Endothelial cell of umbilical vein (primary cell): Measurements from ENCODE around the gene GPR135. TPM values are rescaled to one million over a fixed set of nuclear protein-coding genes. Genes with fewer than 3 reads are reported as not detected.

Experiments
- BruUV-seq: library from RNA; stranded (reverse); fragments of 400-500 nt; replicated peaks from 2 replicates; lab custom pipeline; 2021; lab: Mats Ljungman, UMichigan
- CTCF ChIA-PET: fragments of 300-600, 350-600 bp; sonication (Branson Sonifier 250); formaldehyde crosslinking; loops from one replicate; lab custom pipeline; 2021; ENCODE audit warnings: antibody characterized with exemption, inconsistent platforms; lab: Charles Lee
- POLR2A ChIA-PET: fragments of 300-600, 350-600 bp; sonication (Branson Sonifier 250); formaldehyde crosslinking; loops from one replicate; lab custom pipeline; 2021; ENCODE audit warnings: antibody characterized with exemption, inconsistent platforms; lab: Charles Lee
- DNase-seq: peaks from one replicate; pipeline ENCODE4 v3.0.0-alpha.2; 2011; ENCODE audit warnings: low read depth, low spot score
- FAIRE-seq: peaks from 2 replicates; lab custom pipeline; 2011; peaks lifted over from hg19 to GRCh38; lab: Jason Lieb, UNC
- H2AFZ ChIP-seq: 2 replicates; pipeline ENCODE4 v1.6.0; 2012; ENCODE audit warnings: low read depth, low read length, control low read depth, inconsistent platforms
- H3K27ac ChIP-seq: 2 replicates; pipeline ENCODE4 v1.5.1; 2011; ENCODE audit warnings: low read depth, mild to moderate bottlenecking, control low read depth, low read length, moderate library complexity; ENCODE audit not compliant: insufficient read depth
- H3K27me3 ChIP-seq, 2 experiments: 2 replicates each; pipeline versions ENCODE4 v1.6.0 to v1.6.1; 2011; ENCODE audit warnings: low read length in 2 of 2, mixed read lengths in 1 of 2; ENCODE audit not compliant: control insufficient read depth in 2 of 2, insufficient read depth in 2 of 2
- H3K36me3 ChIP-seq, 2 experiments: 2 replicates in 1 of 2; 3 replicates in 1 of 2; pipeline ENCODE4 v1.5.1; 2011; ENCODE audit warnings: low read length in 2 of 2, mild to moderate bottlenecking in 1 of 2, moderate library complexity in 1 of 2; ENCODE audit not compliant: control insufficient read depth in 2 of 2, insufficient read depth in 2 of 2; ENCODE audit errors: extremely low read depth in 1 of 2
- H3K4me1 ChIP-seq: 3 replicates; pipeline ENCODE4 v1.5.1; 2011; ENCODE audit warnings: mild to moderate bottlenecking, low read length; ENCODE audit not compliant: control insufficient read depth, insufficient read depth; ENCODE audit errors: extremely low read depth
- H3K4me2 ChIP-seq: 2 replicates; pipeline ENCODE4 v1.6.1; 2011; ENCODE audit warnings: low read length, control low read depth, mixed read lengths; ENCODE audit not compliant: insufficient read depth
- H3K4me3 ChIP-seq, 3 experiments: fragments of 200-600 bp in 1 of 3; sonication (generic), shearing (Covaris generic) in 1 of 3; replicated peaks in 1 of 3; 2 replicates each; pipeline ENCODE4 v1.5.1; 2011 to 2016; ENCODE audit warnings: control low read depth in 3 of 3, low read length in 3 of 3, mild to moderate bottlenecking in 2 of 3, inconsistent platforms in 1 of 3, low read depth in 1 of 3, moderate library complexity in 1 of 3; ENCODE audit not compliant: insufficient read depth in 1 of 3
- H3K79me2 ChIP-seq: 2 replicates; pipeline ENCODE4 v1.6.0; 2012; ENCODE audit warnings: low read length, inconsistent platforms; ENCODE audit not compliant: control insufficient read depth, insufficient read depth
- H3K9ac ChIP-seq: replicated peaks from 2 replicates; pipeline ENCODE3; 2011; ENCODE audit warnings: low read length, control low read depth; ENCODE audit not compliant: insufficient read depth; ENCODE audit errors: extremely low read depth
- H3K9me1 ChIP-seq: replicated peaks from 3 replicates; pipeline ENCODE4 v1.6.0; 2011; ENCODE audit warnings: mild to moderate bottlenecking, low read length; ENCODE audit not compliant: control insufficient read depth, insufficient read depth; ENCODE audit errors: extremely low read depth
- H3K9me3 ChIP-seq: replicated peaks from 2 replicates; pipeline ENCODE4 v1.5.1; 2012; ENCODE audit warnings: low read length, inconsistent platforms; ENCODE audit not compliant: control insufficient read depth, insufficient read depth
- H4K20me1 ChIP-seq: replicated peaks from 2 replicates; pipeline ENCODE3; 2011; ENCODE audit warnings: mild to moderate bottlenecking, low read length; ENCODE audit not compliant: control insufficient read depth, insufficient read depth; ENCODE audit errors: extremely low read depth
- CTCF ChIP-seq, 2 donors: IDR thresholded peaks; 1 replicate in 1 of 2; 2 replicates in 1 of 2; pipeline ENCODE4 v1.5.1; 2011; ENCODE audit warnings: low read length in 2 of 2, mild to moderate bottlenecking in 2 of 2, moderate library complexity in 2 of 2, control low read depth in 1 of 2, inconsistent platforms in 1 of 2, low read depth in 1 of 2; ENCODE audit not compliant: insufficient read depth in 1 of 2; ENCODE audit errors: extremely low read depth in 1 of 2
- EZH2 ChIP-seq: IDR thresholded peaks from 2 replicates; pipeline ENCODE4 v1.6.1; 2012; ENCODE audit warnings: borderline replicate concordance, low read depth, mild to moderate bottlenecking, moderate library complexity, low read length, inconsistent platforms; ENCODE audit not compliant: severe bottlenecking
- FOS ChIP-seq: IDR thresholded peaks from 2 replicates; pipeline ENCODE4 v1.6.1; 2011; ENCODE audit warnings: mild to moderate bottlenecking, low read length, moderate library complexity, borderline replicate concordance; ENCODE audit not compliant: insufficient read depth
- JUN ChIP-seq: IDR thresholded peaks from 2 replicates; pipeline ENCODE4 v1.6.1; 2011; ENCODE audit warnings: borderline replicate concordance, low read depth; ENCODE audit not compliant: insufficient read length, insufficient read depth
- MAX ChIP-seq: IDR thresholded peaks from 2 replicates; pipeline ENCODE4 v1.6.1; 2011; ENCODE audit not compliant: insufficient read depth, insufficient read length
- POLR2A ChIP-seq: IDR thresholded peaks from 2 replicates; pipeline ENCODE4 v1.6.1; 2012; ENCODE audit warnings: low read depth, mild to moderate bottlenecking, control low read depth, low read length
- dilution Hi-C: fragments of 300-500 bp; cut with MboI; formaldehyde crosslinking; loops from one replicate; pipeline ENCODE4 v1.15.0; 2019; ENCODE audit warnings: low sequenced_read_pairs; ENCODE audit not compliant: extremely low pct_ligation_motif_present
- intact Hi-C: fragments of 100-400 bp; cut with micrococcal nuclease; formaldehyde crosslinking; loops from one replicate; pipeline ENCODE4 v1.10.0; 2022
- polyA plus RNA-seq, 4 experiments: library from polyadenylated mRNA; depleted of rRNA in 3 of 4; stranded (reverse) in 3 of 4; unstranded in 1 of 4; fragments of >200 nt; gene quantifications; 2 replicates each; pipeline versions ENCODE4 v1.2.1 to v1.2.3, GENCODE V29; 2011 to 2012; ENCODE audit warnings: missing spikeins in 1 of 4
- total RNA-seq: library from RNA; stranded (reverse); gene quantifications from 2 replicates; pipeline ENCODE4 v1.2.3, GENCODE V29; 2021

GPR135 gene
- total and polyA plus RNA-seq, 2 donors (not counting 3 experiments of a cell fraction or from before 2014, with no cell fraction given): 0.80 to 3.4 TPM

- H3K9ac ChIP-seq: no peak overlapping the region
- peak; percentile 53 for DNase-seq
- no peaks in the 10 kb centered on the region for H3K27me3 ChIP-seq
- H2AFZ ChIP-seq: no peak overlapping the region
- H3K4me1 ChIP-seq: peaks cover 11% of the 10 kb centered on the region
- BruUV-seq: no TSS peak
- H3K9me1 ChIP-seq: no peaks in the 10 kb centered on the region
- ChIA-PET CTCF (interaction anchor here (0.7 to 2.6 kb wide), 27 partner anchors 9 to 927 kb away, joined by 3 to 18 read pairs (median 5); partner anchors contain the start of gene DAAM1), POLR2A (no interaction called here)
- H3K27ac ChIP-seq: no peak overlapping the region
- H4K20me1 ChIP-seq: no peaks in the 10 kb centered on the region
- dilution Hi-C loops (no loop called here), intact Hi-C loops (no loop called here)
- no peaks in the 10 kb centered on the region for H3K9me3 ChIP-seq
- H3K36me3 ChIP-seq: no peaks in the 10 kb centered on the region
- H3K79me2 ChIP-seq: no peaks in the 10 kb centered on the region
- no peak for TF ChIP-seq EZH2
- TF ChIP-seq POLR2A: no peak
- peak; percentile 8 to 9 for TF ChIP-seq CTCF (IDR thresholded peaks at IDR 0.05; ENCODE audit: extremely low read depth in 1 of 2, insufficient read depth in 1 of 2, low read depth in 1 of 2, low read length in 2 of 2)
- no peak for TF ChIP-seq MAX
- peak; percentile 79 for TF ChIP-seq FOS
- TF ChIP-seq JUN: peak; percentile 54
- no peak overlapping the region for H3K4me3 ChIP-seq
- peak overlapping the region; percentile 19 for H3K4me2 ChIP-seq
- peak; percentile 33 for FAIRE-seq
Observed at GRCh38 chr14:59428581-59429012, 36.6 kb downstream of the GPR135 start.
